ENCODE measurements around the gene TMEM101.

DNA sequence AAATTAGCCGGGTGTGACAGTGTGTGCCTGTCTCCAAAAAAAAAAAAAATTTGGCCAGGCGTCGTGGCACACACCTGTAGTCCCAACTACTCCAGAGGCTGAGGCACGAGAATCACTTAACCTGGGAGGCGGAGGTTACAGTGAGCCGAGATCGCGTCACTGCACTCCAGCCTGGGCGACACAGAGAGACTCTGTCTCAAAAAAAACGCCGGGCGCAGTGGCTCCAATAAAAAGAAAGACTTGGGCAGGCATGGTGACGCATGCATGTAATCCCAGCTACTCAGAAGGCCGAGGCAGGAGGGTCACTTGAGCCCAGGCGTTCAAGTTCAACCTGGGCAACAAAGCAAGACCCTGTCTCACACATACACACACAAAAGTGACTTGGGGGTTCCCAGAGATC, 48.1 kb upstream of the TMEM101 start:
- TF ChIP-seq ZFP30 (CRISPR knock-in tag; IDR thresholded peaks at IDR 0.05) (no peak), ZNF565 (CRISPR knock-in tag; conservative IDR thresholded peaks at IDR 0.05; ENCODE audit: low read depth) (no peak), TOX (CRISPR knock-in tag; IDR thresholded peaks at IDR 0.05; ENCODE audit: borderline replicate concordance) (no peak), BACH2 (CRISPR knock-in tag; IDR thresholded peaks at IDR 0.05; ENCODE audit: borderline replicate concordance) (no peak), ZFP3 (CRISPR knock-in tag; IDR thresholded peaks at IDR 0.05) (no peak), CSDC2 (CRISPR knock-in tag; IDR thresholded peaks at IDR 0.05) (no peak), ARNTL (CRISPR knock-in tag; IDR thresholded peaks at IDR 0.05; ENCODE audit: borderline replicate concordance, low read depth) (no peak)
